Nephron (organoid): ENCODE measurements around the gene CGNL1.

Experiments
- H3K27ac Mint-ChIP-seq, 3 experiments: 2 replicates each; pipeline ENCODE4 v1.8.0; 2020; ENCODE audit warnings: mixed read lengths in 3 of 3, mild to moderate bottlenecking in 2 of 3, moderate library complexity in 1 of 3
- H3K27me3 Mint-ChIP-seq: 2 replicates; pipeline ENCODE4 v1.8.0; 2021; ENCODE audit warnings: low read depth, mild to moderate bottlenecking, moderate library complexity, mixed read lengths
- H3K36me3 Mint-ChIP-seq: 2 replicates; pipeline ENCODE4 v1.8.0; 2020; ENCODE audit warnings: low read depth, mixed read lengths
- H3K4me1 Mint-ChIP-seq: 2 replicates; pipeline ENCODE4 v1.8.0; 2020; ENCODE audit warnings: mixed read lengths
- H3K4me3 Mint-ChIP-seq, 3 experiments: 2 replicates each; pipeline ENCODE4 v1.8.0; 2020; ENCODE audit warnings: mild to moderate bottlenecking in 3 of 3, mixed read lengths in 3 of 3, moderate library complexity in 2 of 3
- H3K9me3 Mint-ChIP-seq: 2 replicates; pipeline ENCODE4 v1.8.0; 2020; ENCODE audit warnings: mixed read lengths
- CTCF ChIP-seq, 3 experiments: fragments of 200-600 bp; sonication (generic); IDR thresholded peaks; one replicate each; pipeline ENCODE4 v1.5.0; 2021; ENCODE audit warnings: antibody characterized with exemption in 3 of 3; ENCODE audit not compliant: unreplicated experiment in 3 of 3

Gene CGNL1

GRCh38 chr15:57596978-57597377, 220.7 kb downstream of the CGNL1 start:
- no peak overlapping the region for H3K4me3 Mint-ChIP-seq
- no peak for TF ChIP-seq CTCF (IDR thresholded peaks at IDR 0.05; ENCODE audit: unreplicated experiment in 3 of 3)
- H3K36me3 Mint-ChIP-seq, result no peaks in the 10 kb centered on the region
- peaks cover 24% of the 10 kb centered on the region for H3K27me3 Mint-ChIP-seq
- H3K4me1 Mint-ChIP-seq, result peaks cover 21% of the 10 kb centered on the region
- no peak overlapping the region for H3K27ac Mint-ChIP-seq
- no peaks in the 10 kb centered on the region for H3K9me3 Mint-ChIP-seq

DNA sequence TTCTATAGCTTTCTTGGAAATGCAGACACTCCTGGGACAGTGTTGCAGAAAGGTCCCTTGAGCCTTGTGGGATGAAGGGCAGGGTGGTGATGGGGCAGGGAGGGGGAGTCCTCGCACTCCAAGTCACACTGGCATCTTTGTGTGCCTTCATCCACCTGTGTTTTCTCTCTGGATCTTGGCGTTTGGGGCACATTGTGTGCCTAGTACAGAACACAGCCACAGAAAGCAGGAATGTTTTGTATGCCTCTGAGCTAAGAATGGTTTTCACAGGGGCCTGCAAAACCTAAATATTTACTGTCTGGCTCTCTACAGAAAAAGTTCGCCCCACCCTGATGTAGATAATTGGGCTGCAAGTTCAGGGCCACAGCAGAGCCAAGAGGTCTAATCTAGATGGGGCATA, 221.1 kb downstream of the CGNL1 start:
- Mint-ChIP-seq H3K36me3 (no peaks in the 10 kb centered on the region), H3K27ac (no peak overlapping the region), H3K27me3 (peaks cover 21% of the 10 kb centered on the region), H3K4me1 (peaks cover 21% of the 10 kb centered on the region), H3K9me3 (no peaks in the 10 kb centered on the region), H3K4me3 (no peak overlapping the region)
- no peak for TF ChIP-seq CTCF (IDR thresholded peaks at IDR 0.05; ENCODE audit: unreplicated experiment in 3 of 3)

DNA sequence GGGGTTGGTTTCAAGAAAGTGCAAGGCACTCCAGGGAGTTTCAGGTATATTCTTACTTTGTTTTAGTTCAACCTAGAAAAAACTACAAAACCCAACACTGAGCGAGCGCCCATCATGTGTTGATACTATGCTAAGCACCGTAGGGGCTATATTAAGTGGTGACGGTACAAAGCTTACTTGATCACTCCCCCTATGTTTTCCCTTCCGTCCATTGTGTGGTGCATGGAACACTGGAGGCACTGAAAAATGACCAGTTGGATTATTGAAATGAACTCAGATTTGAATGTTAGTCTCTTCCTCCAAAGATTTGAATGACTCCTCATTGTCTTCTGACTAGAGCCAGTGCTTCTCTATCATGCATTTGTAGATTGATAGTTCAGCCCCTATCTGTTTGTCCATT, 222.0 kb downstream of the CGNL1 start:
- Mint-ChIP-seq H3K4me1 (peaks cover 17% of the 10 kb centered on the region), H3K27me3 (peaks cover 12% of the 10 kb centered on the region), H3K36me3 (no peaks in the 10 kb centered on the region), H3K4me3 (no peak overlapping the region), H3K27ac (no peak overlapping the region), H3K9me3 (no peaks in the 10 kb centered on the region)
- no peak for TF ChIP-seq CTCF (IDR thresholded peaks at IDR 0.05; ENCODE audit: unreplicated experiment in 3 of 3)

DNA sequence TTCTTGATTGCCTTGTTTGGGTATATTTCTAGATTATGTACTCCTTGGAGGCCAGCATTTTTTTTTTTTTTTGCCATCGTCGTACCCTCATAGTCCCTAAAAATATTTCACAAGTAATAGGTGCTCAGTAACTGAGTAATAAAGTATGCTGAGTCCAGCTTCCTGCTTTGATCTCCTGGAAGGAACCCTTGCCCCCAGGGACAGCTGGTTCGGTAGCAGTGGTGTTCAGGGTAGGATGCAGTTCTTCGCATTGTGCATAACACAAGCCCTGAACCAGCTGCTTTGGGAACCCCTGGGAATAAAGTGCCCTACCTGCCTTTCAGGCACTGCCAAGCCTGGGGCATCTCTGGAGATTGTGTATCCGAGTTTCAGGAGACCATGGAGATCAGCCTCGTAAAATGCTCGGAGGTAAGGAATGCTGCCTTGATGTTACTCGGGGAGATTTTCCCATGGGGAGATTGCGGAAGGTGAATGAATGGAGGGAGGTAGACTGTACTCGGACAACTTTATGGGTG, 223.0 kb downstream of the CGNL1 start:
- Mint-ChIP-seq H3K36me3 (no peaks in the 10 kb centered on the region), H3K27ac (no peak overlapping the region), H3K4me3 (no peak overlapping the region), H3K4me1 (peaks cover 17% of the 10 kb centered on the region), H3K27me3 (peaks cover 6% of the 10 kb centered on the region), H3K9me3 (no peaks in the 10 kb centered on the region)
- TF ChIP-seq CTCF (IDR thresholded peaks at IDR 0.05; ENCODE audit: unreplicated experiment in 3 of 3), result no peak

DNA sequence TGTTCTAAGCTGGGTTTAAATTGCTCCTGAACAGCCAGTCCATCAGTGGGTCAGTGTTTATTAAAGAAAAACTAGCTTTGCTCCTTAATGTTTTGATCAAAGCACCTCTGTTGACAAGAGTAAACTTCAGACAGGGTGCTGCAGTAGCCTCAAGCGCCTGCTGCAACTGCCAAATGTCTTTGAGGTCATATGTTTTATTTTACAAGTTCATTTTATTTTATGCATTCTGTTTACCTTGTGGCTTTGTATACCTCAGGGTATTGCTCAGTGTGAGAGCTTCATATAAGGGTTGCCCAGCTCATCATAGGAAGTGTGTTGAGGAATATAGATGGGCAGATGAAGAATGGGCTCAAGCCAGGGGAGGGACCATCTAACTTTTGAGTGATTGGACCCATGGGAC, 223.9 kb downstream of the CGNL1 start:
- Mint-ChIP-seq H3K27me3 (peaks cover 6% of the 10 kb centered on the region), H3K4me1 (peaks cover 12% of the 10 kb centered on the region), H3K27ac (no peak overlapping the region), H3K4me3 (no peak overlapping the region), H3K36me3 (no peaks in the 10 kb centered on the region), H3K9me3 (no peaks in the 10 kb centered on the region)
- TF ChIP-seq CTCF (IDR thresholded peaks at IDR 0.05; ENCODE audit: unreplicated experiment in 3 of 3), result no peak
